Ureter (tissue), 1 donor: Measurements from ENCODE around the gene UCHL5. TPM values are rescaled to one million over a fixed set of nuclear protein-coding genes. Genes with fewer than 3 reads are reported as not detected.

ENCODE experiments used
- DNase-seq: peaks from one replicate; pipeline ENCODE4 v3.0.0-alpha.2; 2020; ENCODE audit warnings: low spot score
- total RNA-seq: library from RNA; stranded (reverse); gene quantifications from one replicate; pipeline ENCODE4 v1.2.4, GENCODE V29; 2023
- donor health status: DM: yes; HTN: yes; CAD: no.

UCHL5 gene
- 34.6 TPM for total RNA-seq

- DNase-seq = peak; percentile 97
Measured at GRCh38 chr1:193059282-193060114, at the start of gene UCHL5, which contains the start of gene RO60. Gene UCHL5, minus strand, starts transcription at chr1:193059360. Its CDS starts 100 bp downstream, at chr1:193059260. Gene RO60, plus strand, starts transcription at chr1:193059612. Its CDS starts 9,443 bp downstream, at chr1:193069055.

- DNase-seq = no peak
Measured at GRCh38 chr1:193108471-193108870, 49.3 kb upstream of the UCHL5 start.

- no peak for DNase-seq
Measured at GRCh38 chr1:193105821-193106177, 46.6 kb upstream of the UCHL5 start.

GRCh38 chr1:193104907-193105820, 46.0 kb upstream of the UCHL5 start, which contains the start of gene GLRX2:
Gene GLRX2, minus strand, starts transcription at chr1:193105414. Its CDS starts 32 bp downstream, at chr1:193105382.
- peak; percentile 88 for DNase-seq

GRCh38 chr1:193104502-193104906, 45.3 kb upstream of the UCHL5 start:
- DNase-seq = peak; percentile 49

GRCh38 chr1:193103759-193104501, 44.8 kb upstream of the UCHL5 start:
- DNase-seq = no peak

GRCh38 chr1:193102662-193103061, 43.5 kb upstream of the UCHL5 start:
- no peak for DNase-seq

- no peak for DNase-seq
Measured at GRCh38 chr1:193094112-193094511, 35.0 kb upstream of the UCHL5 start.

GRCh38 chr1:193090865-193091264, 31.7 kb upstream of the UCHL5 start:
- no peak for DNase-seq

GRCh38 chr1:193087893-193088292, 28.7 kb upstream of the UCHL5 start:
- DNase-seq = no peak

- DNase-seq = no peak
Measured at GRCh38 chr1:193086342-193086741, 27.2 kb upstream of the UCHL5 start.

- no peak for DNase-seq
Measured at GRCh38 chr1:193085263-193085662, 26.1 kb upstream of the UCHL5 start.

- no peak for DNase-seq
Measured at GRCh38 chr1:193083365-193084088, 24.4 kb upstream of the UCHL5 start.

- no peak for DNase-seq
Measured at GRCh38 chr1:193079187-193079586, 20.0 kb upstream of the UCHL5 start.

- no peak for DNase-seq
Measured at GRCh38 chr1:193077991-193078390, 18.8 kb upstream of the UCHL5 start.

GRCh38 chr1:193070942-193071341, 11.8 kb upstream of the UCHL5 start:
- DNase-seq = no peak

- no peak for DNase-seq
Measured at GRCh38 chr1:193070386-193070753, 11.2 kb upstream of the UCHL5 start.

GRCh38 chr1:193069748-193070385, 10.7 kb upstream of the UCHL5 start:
- no peak for DNase-seq

GRCh38 chr1:193068013-193068412, 8.9 kb upstream of the UCHL5 start:
- no peak for DNase-seq

- DNase-seq = no peak
Measured at GRCh38 chr1:193066606-193067005, 7.4 kb upstream of the UCHL5 start.

GRCh38 chr1:193065954-193066353, 6.8 kb upstream of the UCHL5 start:
- no peak for DNase-seq
